ENCODE results near the gene ZNF410.
A peak's percentile ranks its signal among the peaks of the same experiment; 100 is the strongest.
"Not testable (repeated sequence)": the region's sequence is repeated elsewhere in the genome, so short reads cannot be mapped to it uniquely, and the experiment has no call there.

ZNF410 gene

GRCh38 chr14:73870525-73871235 is 16.0 kb upstream of the ZNF410 start:
- no peak overlapping the region for H3K4me3 ChIP-seq (ENCODE audit: low read length)
- TF ChIP-seq ZNF274 (IDR thresholded peaks at IDR 0.05; ENCODE audit: low read depth, low read length): no peak

- TF ChIP-seq ZNF274 (IDR thresholded peaks at IDR 0.05; ENCODE audit: low read depth, low read length): no peak
- no peak overlapping the region for H3K4me3 ChIP-seq (ENCODE audit: low read length)
These were observed 13.0 kb upstream of the ZNF410 start for GRCh38 chr14:73873660-73874059.

- TF ChIP-seq ZNF274 (IDR thresholded peaks at IDR 0.05; ENCODE audit: low read depth, low read length): no peak
- no peak overlapping the region for H3K4me3 ChIP-seq (ENCODE audit: low read length)
These were observed 8.9 kb upstream of the ZNF410 start for GRCh38 chr14:73877790-73878189.

- TF ChIP-seq ZNF274 (IDR thresholded peaks at IDR 0.05; ENCODE audit: low read depth, low read length): no peak
These were observed 8.2 kb upstream of the ZNF410 start for GRCh38 chr14:73878436-73878835.

GRCh38 chr14:73879027-73879426 is 7.6 kb upstream of the ZNF410 start:
- H3K4me3 ChIP-seq (ENCODE audit: low read length): no peak overlapping the region
- TF ChIP-seq ZNF274 (IDR thresholded peaks at IDR 0.05; ENCODE audit: low read depth, low read length): no peak

More at GRCh38 chr14:73878436-73878835, 8.2 kb upstream of the ZNF410 start:
- H3K4me3 ChIP-seq (ENCODE audit: low read length): no peak overlapping the region

- no peak for TF ChIP-seq ZNF274 (IDR thresholded peaks at IDR 0.05; ENCODE audit: low read depth, low read length)
- H3K4me3 ChIP-seq (ENCODE audit: low read length): no peak overlapping the region
These were observed 2.0 kb upstream of the ZNF410 start for GRCh38 chr14:73884438-73885190.

GRCh38 chr14:73887318-73887616 is 608 bp downstream of the ZNF410 start:
- H3K4me3 ChIP-seq (ENCODE audit: low read length): peak overlapping the region; percentile 77
- no peak for TF ChIP-seq ZNF274 (IDR thresholded peaks at IDR 0.05; ENCODE audit: low read depth, low read length)

GRCh38 chr14:73887694-73888459 is 1.2 kb downstream of the ZNF410 start:
- H3K4me3 ChIP-seq (ENCODE audit: low read length): peak overlapping the region; percentile 77; the same call in 1 of the 2 replicates
- no peak for TF ChIP-seq ZNF274 (IDR thresholded peaks at IDR 0.05; ENCODE audit: low read depth, low read length)

GRCh38 chr14:73888460-73888725 is 1.7 kb downstream of the ZNF410 start:
- no peak for TF ChIP-seq ZNF274 (IDR thresholded peaks at IDR 0.05; ENCODE audit: low read depth, low read length)
- no peak overlapping the region; the same call in 1 of the 2 replicates for H3K4me3 ChIP-seq (ENCODE audit: low read length)

- no peak for TF ChIP-seq ZNF274 (IDR thresholded peaks at IDR 0.05; ENCODE audit: low read depth, low read length)
- no peak overlapping the region; the same call in 1 of the 2 replicates for H3K4me3 ChIP-seq (ENCODE audit: low read length)
These were observed 2.3 kb downstream of the ZNF410 start for GRCh38 chr14:73888971-73889370.

GRCh38 chr14:73889376-73889775 is 2.7 kb downstream of the ZNF410 start:
- no peak overlapping the region for H3K4me3 ChIP-seq (ENCODE audit: low read length)

GRCh38 chr14:73894180-73894687 is 7.6 kb downstream of the ZNF410 start:
- not testable (repeated sequence) for H3K4me3 ChIP-seq (ENCODE audit: low read length)

More at GRCh38 chr14:73889376-73889775, 2.7 kb downstream of the ZNF410 start:
- no peak for TF ChIP-seq ZNF274 (IDR thresholded peaks at IDR 0.05; ENCODE audit: low read depth, low read length)

- TF ChIP-seq ZNF274 (IDR thresholded peaks at IDR 0.05; ENCODE audit: low read depth, low read length): no peak
- H3K4me3 ChIP-seq (ENCODE audit: low read length): no peak overlapping the region
These were observed 9.3 kb downstream of the ZNF410 start for GRCh38 chr14:73895939-73896338.

- no peak for TF ChIP-seq ZNF274 (IDR thresholded peaks at IDR 0.05; ENCODE audit: low read depth, low read length)
- no peak overlapping the region for H3K4me3 ChIP-seq (ENCODE audit: low read length)
These were observed 9.9 kb downstream of the ZNF410 start for GRCh38 chr14:73896521-73896920.

GRCh38 chr14:73903028-73903427 is 16.4 kb downstream of the ZNF410 start:
- no peak overlapping the region for H3K4me3 ChIP-seq (ENCODE audit: low read length)
- no peak for TF ChIP-seq ZNF274 (IDR thresholded peaks at IDR 0.05; ENCODE audit: low read depth, low read length)
